Ishikawa (cell line): ENCODE measurements around the gene RNF213.

ENCODE experiments used
- CEBPB ChIP-seq: IDR thresholded peaks from 2 replicates; pipeline ENCODE4 v1.6.1; 2012
- CREB1 ChIP-seq: IDR thresholded peaks from 2 replicates; pipeline ENCODE4 v1.6.1; 2012; ENCODE audit warnings: low read depth
- EGR1 ChIP-seq: IDR thresholded peaks from 2 replicates; pipeline ENCODE4 v1.6.1; 2012
- EP300 ChIP-seq: IDR thresholded peaks from 2 replicates; pipeline ENCODE4 v1.6.1; 2012; ENCODE audit warnings: borderline replicate concordance
- FOXM1 ChIP-seq: IDR thresholded peaks from 2 replicates; pipeline ENCODE4 v1.6.1; 2012; ENCODE audit warnings: low read depth, borderline replicate concordance
- MAX ChIP-seq: IDR thresholded peaks from 2 replicates; pipeline ENCODE4 v1.6.1; 2012
- NFIC ChIP-seq: IDR thresholded peaks from 2 replicates; pipeline ENCODE4 v1.6.1; 2012
- RAD21 ChIP-seq: IDR thresholded peaks from 2 replicates; pipeline ENCODE4 v1.6.1; 2012; ENCODE audit warnings: low read depth
- REST ChIP-seq: IDR thresholded peaks from 2 replicates; pipeline ENCODE4 v1.6.1; 2012; ENCODE audit warnings: low read depth, mild to moderate bottlenecking
- TAF1 ChIP-seq: IDR thresholded peaks from 2 replicates; pipeline ENCODE4 v1.6.1; 2012; ENCODE audit warnings: low read depth, mild to moderate bottlenecking
- TCF12 ChIP-seq: IDR thresholded peaks from 2 replicates; pipeline ENCODE4 v1.6.1; 2012; ENCODE audit warnings: low read depth
- TEAD4 ChIP-seq: IDR thresholded peaks from 2 replicates; pipeline ENCODE4 v1.6.1; 2012
- USF1 ChIP-seq: IDR thresholded peaks from 2 replicates; pipeline ENCODE4 v1.6.1; 2012
- YY1 ChIP-seq: IDR thresholded peaks from 2 replicates; pipeline ENCODE4 v1.6.1; 2012; ENCODE audit warnings: low read depth
- ZBTB7A ChIP-seq: IDR thresholded peaks from 2 replicates; pipeline ENCODE4 v1.6.1; 2012; ENCODE audit warnings: low read depth

Gene RNF213

GRCh38 chr17:80222376-80223141 is 38.1 kb upstream of the RNF213 start:
- TF ChIP-seq CREB1 = no peak
- no peak for TF ChIP-seq RAD21
- TF ChIP-seq YY1 = no peak
- TF ChIP-seq TEAD4 = no peak
- no peak for TF ChIP-seq USF1
- TF ChIP-seq CEBPB = no peak
- no peak for TF ChIP-seq MAX

GRCh38 chr17:80223142-80223815 is 37.4 kb upstream of the RNF213 start:
- TF ChIP-seq RAD21 = no peak
- TF ChIP-seq TEAD4 = no peak
- TF ChIP-seq EGR1 = no peak
- no peak for TF ChIP-seq TCF12
- no peak for TF ChIP-seq TAF1
- TF ChIP-seq YY1 = no peak
- no peak for TF ChIP-seq MAX
- no peak for TF ChIP-seq EP300
- TF ChIP-seq REST = no peak
- TF ChIP-seq USF1 = no peak
- TF ChIP-seq FOXM1 = no peak

GRCh38 chr17:80223838-80224497 is 36.7 kb upstream of the RNF213 start:
- TF ChIP-seq EP300 = no peak
- no peak for TF ChIP-seq CEBPB
- TF ChIP-seq RAD21 = no peak
- TF ChIP-seq NFIC = no peak
- no peak for TF ChIP-seq REST
- TF ChIP-seq ZBTB7A = no peak
- no peak for TF ChIP-seq FOXM1
- no peak for TF ChIP-seq TCF12
- TF ChIP-seq USF1 = no peak

- no peak for TF ChIP-seq CEBPB
- no peak for TF ChIP-seq RAD21
- no peak for TF ChIP-seq YY1
- TF ChIP-seq TAF1 = no peak
- no peak for TF ChIP-seq EP300
- no peak for TF ChIP-seq USF1
- TF ChIP-seq MAX = no peak
- no peak for TF ChIP-seq ZBTB7A
- no peak for TF ChIP-seq EGR1
- TF ChIP-seq TCF12 = no peak
- TF ChIP-seq FOXM1 = no peak
- no peak for TF ChIP-seq CREB1
- no peak for TF ChIP-seq NFIC
- no peak for TF ChIP-seq TEAD4
- no peak for TF ChIP-seq REST
These were observed 36.0 kb upstream of the RNF213 start for GRCh38 chr17:80224683-80225082.
